Hindlimb muscle (tissue), 1 donor: Measurements from ENCODE around the gene ZSCAN4. TPM values are rescaled to one million over a fixed set of nuclear protein-coding genes. Genes with fewer than 3 reads are reported as not detected.

Experiments
- DNase-seq: peaks from one replicate; pipeline ENCODE4 v3.0.0-alpha.2; 2013
- polyA plus RNA-seq: library from polyadenylated mRNA; unstranded; fragments of 120-200 nt; gene quantifications from one replicate; pipeline ENCODE4 v1.2.1, GENCODE V29; 2013; ENCODE audit not compliant: insufficient read length

Gene ZSCAN4
- polyA plus RNA-seq, 1 donor, result not detected

DNA sequence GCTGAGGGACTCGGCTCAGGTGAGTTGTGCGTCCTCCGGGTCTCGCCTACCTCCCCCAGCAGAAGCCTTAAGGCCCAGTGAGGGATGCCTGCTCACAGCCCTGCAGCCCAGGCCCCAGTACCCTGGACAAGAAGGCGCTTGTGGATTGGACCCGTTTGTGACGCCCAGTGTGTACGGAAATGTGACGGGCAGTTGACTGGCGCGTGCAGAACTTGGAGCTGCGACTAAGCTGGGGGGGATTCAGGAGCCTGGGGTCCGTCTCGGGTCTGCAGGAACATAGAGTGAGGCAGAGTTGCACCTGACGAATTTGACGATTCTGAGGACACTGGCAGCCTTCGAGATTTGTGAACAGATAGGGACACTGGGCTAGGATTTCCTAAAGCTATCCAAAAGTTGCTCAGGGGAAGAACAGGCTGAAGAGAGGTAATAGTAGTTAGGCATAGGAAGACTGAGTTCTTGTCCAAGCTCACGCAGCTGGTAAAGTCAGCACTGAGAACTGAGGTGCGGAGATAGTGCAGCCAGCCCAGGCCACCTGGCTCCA, 13.6 kb downstream of the ZSCAN4 start:
- no peak for DNase-seq

DNA sequence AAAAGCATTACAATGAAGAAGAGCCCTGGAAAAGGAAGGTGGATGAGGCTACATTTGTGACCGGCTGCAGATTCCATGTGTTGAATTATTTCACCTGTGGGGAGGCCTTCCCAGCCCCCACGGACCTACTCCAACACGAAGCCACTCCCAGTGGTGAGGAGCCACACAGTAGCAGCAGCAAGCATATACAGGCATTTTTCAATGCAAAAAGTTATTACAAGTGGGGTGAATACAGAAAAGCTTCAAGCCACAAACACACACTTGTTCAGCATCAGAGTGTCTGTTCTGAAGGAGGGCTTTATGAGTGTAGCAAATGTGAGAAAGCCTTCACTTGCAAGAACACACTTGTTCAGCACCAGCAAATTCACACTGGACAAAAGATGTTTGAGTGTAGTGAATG, 18.0 kb downstream of the ZSCAN4 start:
- no peak for DNase-seq

DNA sequence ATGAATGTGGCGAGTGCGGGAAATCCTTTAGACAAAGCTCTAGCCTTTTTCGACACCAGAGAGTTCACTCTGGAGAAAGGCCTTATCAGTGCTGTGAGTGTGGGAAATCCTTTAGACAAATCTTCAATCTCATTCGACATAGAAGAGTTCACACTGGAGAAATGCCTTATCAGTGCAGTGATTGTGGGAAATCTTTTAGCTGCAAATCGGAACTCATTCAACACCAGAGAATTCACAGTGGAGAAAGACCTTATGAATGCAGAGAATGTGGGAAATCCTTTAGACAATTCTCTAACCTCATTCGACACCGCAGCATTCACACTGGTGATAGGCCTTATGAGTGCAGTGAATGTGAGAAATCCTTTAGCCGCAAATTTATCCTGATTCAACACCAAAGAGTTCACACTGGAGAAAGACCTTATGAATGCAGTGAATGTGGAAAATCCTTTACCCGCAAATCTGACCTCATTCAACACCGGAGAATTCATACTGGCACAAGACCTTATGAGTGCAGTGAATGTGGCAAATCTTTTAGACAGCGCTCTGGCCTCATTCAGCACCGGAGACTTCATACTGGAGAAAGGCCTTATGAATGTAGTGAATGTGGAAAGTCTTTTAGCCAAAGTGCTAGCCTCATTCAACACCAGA, 18.8 kb downstream of the ZSCAN4 start:
- DNase-seq, result no peak

DNA sequence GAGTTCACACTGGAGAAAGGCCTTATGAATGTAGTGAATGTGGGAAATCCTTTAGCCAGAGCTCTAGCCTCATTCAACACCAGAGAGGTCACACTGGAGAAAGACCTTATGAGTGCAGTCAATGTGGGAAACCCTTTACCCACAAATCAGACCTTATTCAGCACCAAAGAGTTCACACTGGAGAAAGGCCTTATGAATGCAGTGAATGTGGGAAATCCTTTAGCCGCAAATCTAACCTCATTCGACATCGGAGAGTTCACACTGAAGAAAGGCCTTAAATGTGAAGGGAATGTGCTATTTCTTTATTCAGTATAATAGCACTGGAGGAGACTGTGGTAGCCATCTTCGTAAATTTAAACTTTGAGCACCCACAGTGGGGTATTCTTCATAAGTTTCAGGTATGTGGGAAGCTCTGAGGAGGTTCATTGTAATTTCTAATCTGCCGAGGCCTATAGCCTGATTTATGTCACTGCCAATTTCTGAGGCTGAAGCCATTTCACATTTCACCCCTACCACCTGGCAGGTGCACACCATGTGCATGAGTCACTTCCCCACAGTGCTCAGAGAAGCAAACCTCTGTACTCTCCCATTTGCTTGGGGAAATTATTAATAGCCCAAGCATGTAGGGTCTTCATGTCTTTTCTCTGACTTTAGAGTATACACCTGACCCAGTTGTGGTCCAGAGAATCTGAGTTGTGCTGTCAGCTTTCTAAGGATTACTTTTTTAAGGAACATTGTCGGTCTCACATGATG, 19.5 kb downstream of the ZSCAN4 start:
- DNase-seq, result no peak

DNA sequence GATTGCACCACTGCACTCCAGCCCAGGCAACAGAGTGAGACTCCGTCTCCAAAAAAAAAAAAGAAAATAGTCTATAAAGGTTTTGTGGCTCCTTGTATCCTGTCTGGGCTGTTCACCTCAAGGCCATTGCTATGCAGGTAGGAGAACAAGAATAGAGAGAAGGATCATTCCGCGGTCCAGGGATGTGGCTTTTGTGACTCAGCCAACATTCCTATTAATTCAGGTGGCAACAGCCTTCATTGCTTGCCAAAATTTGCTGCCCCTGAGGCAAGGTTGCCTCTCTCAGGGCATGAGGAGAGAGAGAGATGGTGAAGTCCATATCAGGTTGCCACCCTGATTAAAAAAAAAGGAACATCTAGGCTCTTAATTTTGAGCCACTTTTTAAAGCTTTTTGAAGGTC, 21.0 kb downstream of the ZSCAN4 start:
- no peak for DNase-seq

DNA sequence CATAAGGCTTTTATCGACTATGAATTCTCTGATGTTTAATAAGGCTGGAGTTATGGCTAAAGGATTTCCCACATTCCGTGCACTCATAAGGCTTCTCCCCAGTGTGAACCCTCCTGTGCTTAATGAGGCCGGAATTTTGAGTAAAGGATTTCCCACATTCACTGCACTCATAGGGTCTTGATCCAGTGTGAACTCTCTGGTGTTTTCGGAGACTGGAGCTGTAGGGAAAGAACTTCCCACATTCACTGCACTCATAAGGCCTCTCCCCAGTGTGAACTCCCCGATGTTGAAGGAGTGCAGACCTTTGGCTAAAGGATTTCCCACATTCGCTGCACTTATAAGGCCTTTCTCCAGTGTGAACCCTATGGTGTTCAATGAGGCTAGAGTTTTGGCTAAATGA, 32.9 kb downstream of the ZSCAN4 start:
- DNase-seq, result no peak

DNA sequence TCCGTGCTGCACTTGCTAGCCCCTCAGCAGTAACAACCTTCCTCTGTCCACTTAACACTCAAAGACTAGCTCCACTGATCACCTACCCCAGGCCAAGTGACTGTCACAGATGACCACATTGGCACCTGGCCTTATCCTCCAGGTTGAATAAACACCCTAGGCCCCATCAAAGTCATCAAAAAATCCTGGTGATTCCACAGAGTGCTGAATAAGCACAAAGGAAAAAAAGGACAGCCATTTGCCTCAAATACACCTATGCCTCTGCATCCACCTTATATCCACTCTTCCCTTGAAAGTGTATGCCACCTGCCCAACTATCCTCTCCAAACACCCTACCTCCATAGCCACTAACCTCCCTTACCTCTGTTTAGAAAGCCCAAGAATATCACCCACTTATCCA, 37.6 kb downstream of the ZSCAN4 start:
- no peak for DNase-seq

DNA sequence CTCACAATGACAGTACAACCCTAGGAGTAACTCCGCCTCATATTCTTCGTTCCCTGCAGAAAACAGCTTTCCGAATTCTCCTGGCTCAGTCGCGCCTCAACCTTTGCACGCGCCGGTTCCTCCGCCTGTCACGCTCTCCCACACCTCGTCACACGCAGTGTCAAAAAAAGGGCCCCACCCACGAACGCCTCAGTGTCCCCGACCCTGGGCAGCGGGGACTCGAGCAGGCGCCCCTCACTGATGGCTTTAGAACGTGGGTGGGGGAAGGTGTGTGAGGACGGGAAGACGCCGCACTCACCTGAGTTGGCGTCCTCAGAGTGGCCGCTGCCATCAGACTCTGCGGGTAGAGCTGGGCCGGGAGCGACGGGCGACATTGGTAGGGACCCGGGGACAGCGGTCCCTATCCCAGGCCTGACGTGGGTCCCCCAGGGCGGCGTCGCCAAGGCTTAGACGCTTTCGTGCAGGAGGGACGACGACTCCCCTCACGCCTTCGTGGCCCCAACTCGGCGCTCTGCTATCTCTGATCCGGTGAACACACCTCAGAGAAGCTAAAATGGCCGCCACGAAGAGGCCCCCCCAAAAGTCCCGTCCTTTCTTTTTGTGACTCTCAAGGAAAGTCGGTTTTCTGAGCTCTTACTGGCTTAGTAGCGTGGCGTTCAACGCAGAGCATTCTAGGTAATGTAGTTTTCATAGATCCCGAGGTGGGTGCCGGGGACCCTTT, 40.1 kb downstream of the ZSCAN4 start, which contains the start of gene ZNF154:
ZNF154 (minus strand) TSS at position 564 of the 721 bp plus-strand sequence; CDS start at position 331, 233 bp downstream.
- DNase-seq, result peak; percentile 60

DNA sequence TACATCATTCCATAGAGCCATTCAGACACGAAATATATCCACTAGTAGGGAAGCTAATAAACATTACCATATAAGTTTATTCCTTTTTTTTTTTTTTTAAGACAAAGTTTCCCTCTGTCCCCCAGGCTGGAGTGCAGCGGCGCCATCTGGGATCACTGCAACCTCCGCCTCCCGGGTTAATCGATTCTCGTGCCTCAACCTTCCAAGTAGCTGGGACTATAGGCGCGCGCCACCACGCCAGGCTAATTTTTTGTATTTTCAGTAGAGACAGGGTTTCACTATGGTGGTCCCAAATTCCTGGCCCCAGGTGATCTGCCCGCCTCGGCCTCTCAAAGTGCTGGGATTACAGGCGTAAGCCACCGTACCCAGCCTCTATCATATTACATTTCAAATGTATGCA, 40.9 kb downstream of the ZSCAN4 start:
- DNase-seq, result no peak

DNA sequence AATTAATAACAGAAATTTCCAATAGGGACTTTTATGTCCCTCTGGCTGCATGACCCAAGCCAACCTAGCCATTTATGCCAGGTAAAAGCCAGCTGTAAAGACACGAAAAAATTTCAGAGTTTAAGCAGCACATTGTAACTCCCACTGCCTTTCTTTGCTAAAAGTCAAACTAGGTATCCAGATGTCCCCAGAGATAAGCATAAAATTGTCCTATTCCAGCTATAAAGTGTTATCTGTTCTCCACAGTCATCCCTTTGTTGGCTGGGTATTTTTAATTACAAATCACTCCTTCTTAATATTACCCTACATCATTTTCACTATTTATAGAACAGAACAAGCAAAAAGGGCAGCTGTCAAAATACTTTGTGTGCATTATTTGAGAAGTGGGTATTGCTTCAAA, 43.5 kb downstream of the ZSCAN4 start:
- no peak for DNase-seq

DNA sequence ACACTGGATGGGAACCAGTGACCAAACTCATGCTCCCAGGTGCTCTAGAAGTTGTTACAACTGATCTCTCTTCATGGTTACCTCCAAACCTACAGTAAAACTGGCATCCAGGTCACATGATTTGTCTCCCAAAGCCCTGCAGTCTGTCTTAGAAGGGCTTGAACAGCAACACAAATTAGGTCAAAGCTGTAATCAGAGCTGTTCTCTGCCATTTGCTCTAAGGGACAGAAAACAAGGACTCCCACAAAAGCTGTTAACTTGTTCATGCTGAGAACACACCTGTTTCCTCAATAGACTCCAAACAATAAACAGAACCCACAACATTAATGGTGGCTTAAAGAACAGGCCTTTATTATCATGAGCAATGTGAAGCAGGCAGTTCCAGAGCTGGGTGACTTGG, 50.7 kb downstream of the ZSCAN4 start:
- DNase-seq, result no peak

DNA sequence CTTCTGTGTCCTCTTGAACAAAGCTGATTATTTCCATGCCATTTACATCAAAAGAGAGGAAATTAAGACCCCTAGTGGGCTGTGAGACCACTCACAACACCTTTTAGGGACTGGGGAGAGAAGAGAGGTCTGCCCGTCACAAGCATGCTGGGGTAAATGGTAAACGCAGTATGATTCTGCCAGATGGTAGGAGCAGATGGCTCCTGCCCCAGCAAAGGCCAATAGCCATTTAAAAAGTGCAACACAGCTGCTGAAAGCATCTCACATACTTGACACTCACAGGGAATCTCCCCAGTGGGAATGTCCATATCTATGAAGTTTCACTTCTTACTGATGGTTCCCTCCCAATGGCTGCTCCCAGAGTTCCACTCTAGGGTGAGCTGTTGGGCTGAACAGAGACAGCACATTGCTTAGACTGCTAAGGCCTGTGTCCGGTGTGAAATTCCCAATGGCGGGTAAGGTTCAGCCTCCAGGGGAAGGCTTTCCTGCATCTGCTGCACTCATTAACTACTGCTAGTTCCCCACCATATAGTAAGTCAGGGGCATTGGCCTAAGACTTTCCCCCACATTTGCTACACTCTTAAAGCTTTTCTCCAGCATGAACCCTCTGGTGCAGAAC, 51.3 kb downstream of the ZSCAN4 start:
- no peak for DNase-seq

DNA sequence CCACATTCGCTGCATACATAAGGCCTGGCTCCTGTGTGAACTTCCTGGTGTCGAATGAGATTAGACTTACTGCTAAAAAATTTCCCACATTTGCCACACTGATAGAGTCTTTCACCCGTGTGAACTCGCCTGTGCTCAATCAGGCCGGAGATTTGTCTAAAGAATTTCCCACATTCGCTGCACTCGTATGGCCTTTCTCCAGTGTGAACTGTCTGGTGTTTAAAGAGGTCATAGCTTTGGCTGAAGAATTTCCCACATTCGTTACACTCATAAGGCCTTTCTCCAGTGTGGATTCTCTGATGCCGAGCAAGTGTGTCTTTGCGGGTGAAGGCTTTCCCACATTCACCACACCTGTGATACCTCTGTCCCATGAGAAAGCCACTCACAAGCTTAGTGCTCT, 52.1 kb downstream of the ZSCAN4 start:
- DNase-seq, result no peak

Other genes starting within 250 kb of the ZSCAN4 start
- 6.6 TPM for gene ZNF749, start 233.6 kb upstream of the ZSCAN4 start, polyA plus RNA-seq
- gene VN1R1, start 211.8 kb upstream of the ZSCAN4 start, polyA plus RNA-seq, result 2.2 TPM
- 9.9 TPM for gene ZNF772, start 191.4 kb upstream of the ZSCAN4 start, polyA plus RNA-seq
- 8.2 TPM for gene ZNF419, start 181.2 kb upstream of the ZSCAN4 start, polyA plus RNA-seq
- 6.8 TPM for gene ZNF773, start 169.0 kb upstream of the ZSCAN4 start, polyA plus RNA-seq
- 7.2 TPM for gene ZNF549, start 141.6 kb upstream of the ZSCAN4 start, polyA plus RNA-seq
- gene ZNF550, start 109.1 kb upstream of the ZSCAN4 start, polyA plus RNA-seq, result 12.8 TPM
- 5.2 TPM for gene ZNF416, start 90.0 kb upstream of the ZSCAN4 start, polyA plus RNA-seq
- 4.6 TPM for gene ZIK1, start 84.8 kb upstream of the ZSCAN4 start, polyA plus RNA-seq
- 3.3 TPM for gene ZNF530, start 69.0 kb upstream of the ZSCAN4 start, polyA plus RNA-seq
- gene ZNF134, start 54.7 kb upstream of the ZSCAN4 start, polyA plus RNA-seq, result 11.5 TPM
- 16.3 TPM for gene ZNF211, start 35.8 kb upstream of the ZSCAN4 start, polyA plus RNA-seq
- 5.5 TPM for gene ZNF551, start 13.0 kb downstream of the ZSCAN4 start, polyA plus RNA-seq
- 8.3 TPM for gene ZNF154, start 40.3 kb downstream of the ZSCAN4 start, polyA plus RNA-seq
- 6.7 TPM for gene ZNF671, start 58.7 kb downstream of the ZSCAN4 start, polyA plus RNA-seq
- gene ZNF776, start 77.9 kb downstream of the ZSCAN4 start, polyA plus RNA-seq, result 13.7 TPM
- gene ZNF586, start 100.7 kb downstream of the ZSCAN4 start, polyA plus RNA-seq, result 13.6 TPM
- 7.1 TPM for gene ZNF552, start 146.0 kb downstream of the ZSCAN4 start, polyA plus RNA-seq
- gene ZNF587B, start 161.4 kb downstream of the ZSCAN4 start, polyA plus RNA-seq, result 4.2 TPM
- 16.1 TPM for gene ZNF587, start 180.9 kb downstream of the ZSCAN4 start, polyA plus RNA-seq
- 25.0 TPM for gene ZNF814, start 220.1 kb downstream of the ZSCAN4 start, polyA plus RNA-seq
- 14.7 TPM for gene ZNF417, start 247.7 kb downstream of the ZSCAN4 start, polyA plus RNA-seq